A549 (cell line): ENCODE measurements around the gene THOC1. TPM values are rescaled to one million over a fixed set of nuclear protein-coding genes. Genes with fewer than 3 reads are reported as not detected.

Experiments used
- ATAC-seq, 2 experiments: fragments of 200-7000 bp in 1 of 2; fragments of >200 bp in 1 of 2; cut with Nextera tagmentation in 1 of 2; cut with Tn5 transposase in 1 of 2; 3 replicates each; pipeline versions ENCODE4 v1.8.0 to v1.9.1; 2018 to 2020; ENCODE audit warnings: mild to moderate bottlenecking in 1 of 2, moderate library complexity in 1 of 2
- CTCF ChIA-PET: fragments of 300-600 bp; sonication (Branson Sonifier 250); formaldehyde crosslinking; extraction: SDS; loops from one replicate; lab custom pipeline; 2021; ENCODE audit warnings: antibody characterized with exemption, inconsistent platforms; lab: Yijun Ruan, JAX
- POLR2A ChIA-PET: fragments of 350-600 bp; formaldehyde crosslinking; extraction: SDS; loops from one replicate; lab custom pipeline; 2021; ENCODE audit warnings: antibody characterized with exemption, inconsistent platforms; lab: Yijun Ruan, JAX
- DNase-seq, 2 experiments: peaks; one replicate each; pipeline versions ENCODE4 v3.0.0 to v3.0.0-alpha.2; 2011 to 2016; ENCODE audit warnings: low read depth in 1 of 2, low spot score in 1 of 2
- FAIRE-seq: peaks from 2 replicates; lab custom pipeline; 2011; peaks lifted over from hg19 to GRCh38; lab: Jason Lieb, UNC
- H3K27ac ChIP-seq, 2 experiments: fragments of >200 bp; sonication (Bioruptor Twin); formaldehyde crosslinking; 3 replicates each; pipeline ENCODE4 v1.5.1; 2016 to 2017
- H3K4me1 ChIP-seq: fragments of >200 bp; sonication (Bioruptor Twin); formaldehyde crosslinking; 3 replicates; pipeline ENCODE4 v1.6.1; 2016
- H3K4me2 ChIP-seq: fragments of >200 bp; sonication (Bioruptor Twin); formaldehyde crosslinking; 3 replicates; pipeline ENCODE4 v1.6.1; 2016
- H3K4me3 ChIP-seq: fragments of >200 bp; sonication (Bioruptor Twin); formaldehyde crosslinking; 3 replicates; pipeline ENCODE4 v1.5.1; 2016
- H3K9me3 ChIP-seq: fragments of >200 bp; sonication (Bioruptor Twin); formaldehyde crosslinking; 3 replicates; pipeline ENCODE4 v1.6.1; 2016
- CBX2 ChIP-seq: fragments of 200-600 bp; sonication (generic); IDR thresholded peaks from 2 replicates; pipeline ENCODE4 v1.6.1; 2016; ENCODE audit warnings: low read depth, mild to moderate bottlenecking, borderline replicate concordance
- CBX8 ChIP-seq: fragments of 200-600 bp; sonication (generic); IDR thresholded peaks from 2 replicates; pipeline ENCODE4 v1.6.1; 2016
- CHD2 ChIP-seq: fragments of 150-350 bp; IDR thresholded peaks from 2 replicates; pipeline ENCODE4 v1.6.1; 2014; ENCODE audit warnings: low read length; ENCODE audit not compliant: partially characterized antibody
- CHD4 ChIP-seq: fragments of 200-600 bp; sonication (generic); IDR thresholded peaks from 2 replicates; pipeline ENCODE4 v1.6.1; 2016; ENCODE audit warnings: antibody characterized with exemption, mild to moderate bottlenecking, borderline replicate concordance
- EHF ChIP-seq: fragments of 250-450 bp; sonication (Bioruptor Pico); IDR thresholded peaks from 2 replicates; pipeline ENCODE4 v1.5.0; 2020; ENCODE audit warnings: mild to moderate bottlenecking
- FOSB ChIP-seq: fragments of 250-450 bp; sonication (Bioruptor Pico); IDR thresholded peaks from 2 replicates; pipeline ENCODE4 v1.5.0; 2020; ENCODE audit warnings: mild to moderate bottlenecking, moderate library complexity
- FOXS1 ChIP-seq: fragments of 250-450 bp; sonication (Bioruptor Pico); IDR thresholded peaks from 2 replicates; pipeline ENCODE4 v1.5.0; 2020; ENCODE audit warnings: mild to moderate bottlenecking, moderate library complexity
- GATA3 ChIP-seq: IDR thresholded peaks from 2 replicates; pipeline ENCODE4 v1.6.1; 2012; ENCODE audit warnings: borderline replicate concordance
- HES2 ChIP-seq: fragments of >200 bp; sonication (Bioruptor Twin); formaldehyde crosslinking; IDR thresholded peaks from 2 replicates; pipeline ENCODE4 v1.6.1; 2016
- KDM1A ChIP-seq: fragments of 200-600 bp; sonication (generic); IDR thresholded peaks from 2 replicates; pipeline ENCODE4 v1.6.1; 2016; ENCODE audit warnings: low read depth, mild to moderate bottlenecking
- KDM5A ChIP-seq: fragments of 200-600 bp; sonication (generic); IDR thresholded peaks from 2 replicates; pipeline ENCODE4 v1.6.1; 2016; ENCODE audit warnings: antibody characterized with exemption, mild to moderate bottlenecking
- MAX ChIP-seq: IDR thresholded peaks from 2 replicates; pipeline ENCODE4 v1.6.1; 2012
- MYC ChIP-seq: IDR thresholded peaks from 2 replicates; pipeline ENCODE4 v1.6.1; 2012; ENCODE audit warnings: mild to moderate bottlenecking, inconsistent platforms, low read length, improper control_type of control experiment, borderline replicate concordance
- NFE2L2 ChIP-seq: fragments of 150-350 bp; conservative IDR thresholded peaks from 2 replicates; pipeline ENCODE4 v1.6.1; 2014; ENCODE audit warnings: low read length
- PHF8 ChIP-seq: fragments of 200-600 bp; sonication (generic); IDR thresholded peaks from 2 replicates; pipeline ENCODE4 v1.6.1; 2016; ENCODE audit warnings: low read depth, mild to moderate bottlenecking, antibody characterized with exemption, moderate library complexity, borderline replicate concordance
- RARB ChIP-seq: fragments of 250-450 bp; sonication (Bioruptor Pico); IDR thresholded peaks from 2 replicates; pipeline ENCODE4 v1.8.0; 2021; ENCODE audit warnings: mild to moderate bottlenecking, moderate library complexity
- RFX5 ChIP-seq: fragments of 450-650 bp; IDR thresholded peaks from 2 replicates; pipeline ENCODE4 v1.7.1; 2014; ENCODE audit warnings: antibody characterized with exemption, mild to moderate bottlenecking, moderate library complexity
- RNF2 ChIP-seq: fragments of 200-600 bp; sonication (generic); IDR thresholded peaks from 2 replicates; pipeline ENCODE4 v1.6.1; 2016; ENCODE audit warnings: low read depth, mild to moderate bottlenecking, antibody characterized with exemption, moderate library complexity, borderline replicate concordance
- SREBF2 ChIP-seq: fragments of 450-650 bp; IDR thresholded peaks from 2 replicates; pipeline ENCODE4 v1.6.1; 2014; ENCODE audit warnings: mild to moderate bottlenecking, moderate library complexity
- TP53 ChIP-seq: fragments of 250-450 bp; sonication (Bioruptor Pico); IDR thresholded peaks from 2 replicates; pipeline ENCODE4 v1.5.0; 2021; ENCODE audit warnings: mild to moderate bottlenecking, moderate library complexity
- ZC3H11A ChIP-seq: fragments of 450-650 bp; IDR thresholded peaks from 2 replicates; pipeline ENCODE4 v1.6.1; 2014; ENCODE audit warnings: antibody characterized with exemption, mild to moderate bottlenecking
- ZFP36 ChIP-seq: fragments of 450-650 bp; IDR thresholded peaks from 2 replicates; pipeline ENCODE4 v1.6.1; 2014; ENCODE audit warnings: borderline replicate concordance; ENCODE audit not compliant: partially characterized antibody
- ZNF302 ChIP-seq: fragments of 250-450 bp; sonication (Bioruptor Pico); IDR thresholded peaks from 2 replicates; pipeline ENCODE4 v1.9.0; 2021; ENCODE audit warnings: inconsistent platforms, mild to moderate bottlenecking, moderate library complexity
- WGBS: methylation state at CpG from one replicate; pipeline ENCODE4 v1.1.6; 2017; ENCODE audit errors: missing lambda C conversion rate; 5-methylcytosine and 5-hydroxymethylcytosine counted together
- polyA plus RNA-seq, 4 experiments: library from polyadenylated mRNA; depleted of rRNA in 3 of 4; stranded (reverse); fragments of >200 nt; fragmentation: RNase III in 1 of 4; extraction: RNeasy Plus Mini Kit Qiagen cat#74134 plus additional on column Dnase treatment in 1 of 4; gene quantifications; 2 replicates in 3 of 4; 3 replicates in 1 of 4; pipeline ENCODE4 v1.2.3, GENCODE V29; 2011 to 2017
- TF ChIP-seq, protein P1 (sequence below): fragments of >200 bp; sonication (Bioruptor Twin); formaldehyde crosslinking; IDR thresholded peaks from 3 replicates; pipeline ENCODE4 v1.6.1; 2016

Gene THOC1
- polyA plus RNA-seq, 2 of the 4 experiments (the other 2 are of a cell fraction): 31.2 to 62.6 TPM

GRCh38 chr18:220708-221107 is 47.1 kb downstream of the THOC1 start:
- DNase-seq (no peak), ATAC-seq (no peak)
- no peak overlapping the region for H3K4me3 ChIP-seq
- H3K9me3 ChIP-seq: no peaks in the 10 kb centered on the region
- H3K4me2 ChIP-seq: no peak overlapping the region
- CTCF ChIA-PET: no interaction called here
- TF ChIP-seq ZFP36 (no peak), ZNF302 (CRISPR knock-in tag) (no peak)
- TF ChIP-seq, all 56 proteins: peak for 0
- Histone ChIP-seq H3K4me1 (no peaks in the 10 kb centered on the region), H3K27ac (no peak overlapping the region)
- POLR2A ChIA-PET: no interaction called here
- no peak for FAIRE-seq

DNA sequence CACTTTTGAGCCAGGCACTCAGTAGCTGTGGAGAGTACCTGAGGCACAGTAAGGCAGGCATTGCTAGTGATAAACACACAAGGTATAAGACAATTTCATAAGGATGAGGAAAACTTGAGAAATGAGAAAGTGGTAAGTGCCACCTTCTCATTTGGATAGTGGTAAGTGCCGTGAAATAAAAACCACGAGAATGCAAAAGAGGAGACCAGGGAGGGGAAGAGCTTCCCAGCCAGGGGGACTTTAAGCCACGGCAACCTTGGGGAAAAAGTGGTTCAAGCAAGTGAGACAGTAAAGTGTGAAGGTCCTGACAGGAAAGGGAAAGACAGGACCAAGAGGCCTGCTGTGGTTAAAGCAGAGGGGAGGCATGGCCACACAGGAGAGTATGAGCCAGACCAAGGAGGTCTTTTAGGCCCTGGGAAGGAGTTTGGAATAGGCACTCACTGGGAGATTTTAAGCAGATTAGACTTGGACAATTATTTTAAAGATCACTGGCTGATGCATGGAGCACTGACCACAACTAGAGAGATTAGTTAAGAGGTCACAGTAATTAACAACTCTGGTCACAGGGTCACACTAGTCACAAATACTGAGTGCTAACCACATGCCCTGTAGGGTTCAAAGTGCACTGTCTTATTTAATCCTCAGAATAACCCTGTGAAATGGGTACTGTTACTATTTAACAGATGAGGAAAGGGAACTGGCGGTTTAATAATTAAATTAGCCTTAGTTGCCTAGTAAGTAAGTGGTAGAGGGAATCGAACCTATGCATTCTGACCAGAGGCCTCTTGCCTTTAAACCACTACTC is 50.1 kb downstream of the THOC1 start:
- no peak overlapping the region for H3K27ac ChIP-seq
- TF ChIP-seq CBX8 (no peak), CHD4 (no peak), GATA3 (no peak), KDM1A (no peak), TP53 (CRISPR knock-in tag) (no peak), RFX5 (no peak), FOXS1 (CRISPR knock-in tag) (no peak), FOSB (no peak), CHD2 (no peak), MYC (no peak), HES2 (no peak), RNF2 (no peak), CBX2 (no peak), KDM5A (no peak)
- DNase-seq (no peak), FAIRE-seq (no peak), ATAC-seq (no peak; a peak in 1 of 6 replicates)
- H3K9me3 ChIP-seq: no peaks in the 10 kb centered on the region
- CTCF ChIA-PET: interaction anchor here (0.7 kb wide), 1 partner anchor 12 kb away, joined by 3 read pairs; no protein-coding TSS in a partner anchor
- no peak overlapping the region for H3K4me2 ChIP-seq
- POLR2A ChIA-PET: no interaction called here
- H3K4me1 ChIP-seq: no peaks in the 10 kb centered on the region
- H3K4me3 ChIP-seq: no peak overlapping the region
- WGBS: 98% methylated on average over 5 of the region's 5 CpGs

DNA sequence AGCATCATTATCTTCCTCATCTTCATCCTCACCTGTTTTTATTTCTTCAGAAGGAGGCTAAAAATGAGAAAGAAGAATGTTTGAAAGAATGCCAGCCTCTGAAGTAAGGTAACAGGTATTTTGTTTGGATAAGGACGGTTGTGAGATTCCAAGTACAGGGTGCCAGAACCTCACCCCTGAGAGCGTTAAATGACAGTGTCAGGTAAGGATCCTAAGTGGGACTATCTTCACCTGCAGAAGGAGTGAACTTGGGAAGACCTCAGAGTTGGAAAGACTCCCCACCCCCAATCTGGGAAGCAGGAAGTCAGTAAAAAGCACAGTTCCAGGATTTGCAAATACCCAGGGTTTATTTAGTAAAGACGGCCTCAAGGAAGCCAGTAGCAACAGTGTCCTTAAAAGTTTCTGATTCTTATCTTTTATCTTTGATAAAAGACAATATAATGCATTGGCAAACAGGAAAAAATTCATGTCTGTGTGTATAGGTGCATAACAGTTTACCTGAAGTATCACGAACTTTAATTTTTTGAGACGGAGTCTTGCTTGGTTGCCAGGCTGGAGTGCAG is 52.3 kb downstream of the THOC1 start:
- 76% methylated on average over 5 of the region's 5 CpGs for WGBS
- no peak for FAIRE-seq
- POLR2A ChIA-PET: no interaction called here
- TF ChIP-seq EHF (CRISPR knock-in tag): no peak
- no peak for TF ChIP-seq CBX8
- TF ChIP-seq TP53 (CRISPR knock-in tag): no peak
- TF ChIP-seq ZC3H11A: no peak
- TF ChIP-seq RARB (CRISPR knock-in tag): no peak
- TF ChIP-seq SREBF2: no peak
- no peak for TF ChIP-seq CBX2
- TF ChIP-seq, protein P1, sequence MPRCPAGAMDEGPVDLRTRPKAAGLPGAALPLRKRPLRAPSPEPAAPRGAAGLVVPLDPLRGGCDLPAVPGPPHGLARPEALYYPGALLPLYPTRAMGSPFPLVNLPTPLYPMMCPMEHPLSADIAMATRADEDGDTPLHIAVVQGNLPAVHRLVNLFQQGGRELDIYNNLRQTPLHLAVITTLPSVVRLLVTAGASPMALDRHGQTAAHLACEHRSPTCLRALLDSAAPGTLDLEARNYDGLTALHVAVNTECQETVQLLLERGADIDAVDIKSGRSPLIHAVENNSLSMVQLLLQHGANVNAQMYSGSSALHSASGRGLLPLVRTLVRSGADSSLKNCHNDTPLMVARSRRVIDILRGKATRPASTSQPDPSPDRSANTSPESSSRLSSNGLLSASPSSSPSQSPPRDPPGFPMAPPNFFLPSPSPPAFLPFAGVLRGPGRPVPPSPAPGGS: no peak
- no peak for TF ChIP-seq NFE2L2
- TF ChIP-seq PHF8: no peak
- no peak for TF ChIP-seq MAX
- TF ChIP-seq, all 56 proteins: peak for 0
- no peaks in the 10 kb centered on the region for H3K9me3 ChIP-seq
- H3K4me3 ChIP-seq: no peak overlapping the region
- CTCF ChIA-PET: no interaction called here
- ATAC-seq (no peak), DNase-seq (no peak)
- no peak overlapping the region for H3K4me2 ChIP-seq
- H3K4me1 ChIP-seq: no peaks in the 10 kb centered on the region
- H3K27ac ChIP-seq: no peak overlapping the region
